HepG2 (cell line): ENCODE results near the gene PML. TPM values are rescaled to one million over a fixed set of nuclear protein-coding genes. Genes with fewer than 3 reads are reported as not detected.
A peak's percentile ranks its signal among the peaks of the same experiment; 100 is the strongest.

ENCODE experiments used
- ATRX ChIP-seq: sonication (generic); formaldehyde crosslinking; IDR thresholded peaks from 2 replicates; pipeline ENCODE4 v1.4.0; 2020; ENCODE audit warnings: missing genetic modification reagents, borderline replicate concordance
- FOXC1 ChIP-seq: sonication (generic); formaldehyde crosslinking; IDR thresholded peaks from 2 replicates; pipeline ENCODE4 v1.8.0; 2022; ENCODE audit warnings: mild to moderate bottlenecking, missing genetic modification reagents, borderline replicate concordance
- KIAA2018 ChIP-seq: sonication (generic); formaldehyde crosslinking; IDR thresholded peaks from 2 replicates; pipeline ENCODE4 v1.5.0; 2020; ENCODE audit warnings: mild to moderate bottlenecking, missing genetic modification reagents, borderline replicate concordance
- KLF15 ChIP-seq: sonication (generic); formaldehyde crosslinking; IDR thresholded peaks from 2 replicates; pipeline ENCODE4 v1.8.1; 2023; ENCODE audit warnings: borderline replicate concordance, mild to moderate bottlenecking, inconsistent platforms, missing genetic modification reagents, mixed read lengths
- MED1 ChIP-seq: sonication (generic); formaldehyde crosslinking; IDR thresholded peaks from 2 replicates; pipeline ENCODE4 v1.4.0; 2020; ENCODE audit warnings: missing genetic modification reagents
- PAX8 ChIP-seq: sonication (generic); formaldehyde crosslinking; IDR thresholded peaks from 2 replicates; pipeline ENCODE4 v1.8.0; 2022; ENCODE audit warnings: mild to moderate bottlenecking, missing genetic modification reagents, borderline replicate concordance
- SIX1 ChIP-seq: sonication (generic); formaldehyde crosslinking; IDR thresholded peaks from 2 replicates; pipeline ENCODE4 v1.4.0; 2020; ENCODE audit warnings: missing genetic modification reagents, borderline replicate concordance
- TFDP1 ChIP-seq: IDR thresholded peaks from 2 replicates; pipeline ENCODE4 v1.6.1; 2016; ENCODE audit warnings: missing compliant biosample characterization, missing genetic modification reagents, borderline replicate concordance
- THRA ChIP-seq: sonication (generic); formaldehyde crosslinking; IDR thresholded peaks from 2 replicates; pipeline ENCODE4 v1.4.0; 2020; ENCODE audit warnings: missing genetic modification reagents, borderline replicate concordance
- YY1 ChIP-seq: IDR thresholded peaks from 2 replicates; pipeline ENCODE4 v1.6.1; 2011; ENCODE audit warnings: low read length, low read depth, moderate library complexity, mild to moderate bottlenecking; ENCODE audit not compliant: insufficient read depth, insufficient replicate concordance
- ZFP62 ChIP-seq: sonication (generic); formaldehyde crosslinking; IDR thresholded peaks from 2 replicates; pipeline ENCODE4 v1.4.0; 2020; ENCODE audit warnings: missing genetic modification reagents
- ZNF292 ChIP-seq: sonication (generic); formaldehyde crosslinking; IDR thresholded peaks from 2 replicates; pipeline ENCODE4 v1.8.1; 2022; ENCODE audit warnings: mild to moderate bottlenecking, low read depth, missing genetic modification reagents, borderline replicate concordance
- ZNF569 ChIP-seq: sonication (generic); formaldehyde crosslinking; IDR thresholded peaks from 2 replicates; pipeline ENCODE4 v1.5.0; 2020; ENCODE audit warnings: mild to moderate bottlenecking, missing genetic modification reagents, moderate library complexity, borderline replicate concordance
- polyA plus RNA-seq, 8 experiments: library from polyadenylated mRNA; depleted of rRNA in 3 of 8; stranded (reverse) in 7 of 8; unstranded in 1 of 8; fragments of >200 nt; fragmentation: Illumina TruSeq in 4 of 8; extraction: Trizol in 4 of 8; gene quantifications; 2 replicates each; pipeline versions ENCODE4 v1.2.1 to v1.2.3, GENCODE V29; 2011 to 2016; ENCODE audit warnings: low read depth in 4 of 8, missing spikeins in 1 of 8, mixed read lengths in 1 of 8; ENCODE audit not compliant: insufficient read depth in 1 of 8
- total RNA-seq, 5 experiments: library from RNA; depleted of rRNA; stranded (reverse); fragments of >200 nt; fragmentation: Illumina TruSeq; extraction: Trizol; gene quantifications; 2 replicates each; pipeline ENCODE4 v1.2.3, GENCODE V29; 2016; ENCODE audit warnings: low read depth in 1 of 5
- TF ChIP-seq, protein P1 (sequence below): sonication (generic); formaldehyde crosslinking; IDR thresholded peaks from 2 replicates; pipeline ENCODE4 v1.5.0; 2020; ENCODE audit warnings: mild to moderate bottlenecking, missing genetic modification reagents, borderline replicate concordance

PML gene
- total and polyA plus RNA-seq, 2 of the 13 experiments (the other 11 are each of a cell fraction or from before 2014, with no cell fraction given) = 2.9 to 3.9 TPM

- TF ChIP-seq TFDP1 (peak; percentile 88; the same call in 1 of the 2 replicates), KIAA2018 (CRISPR knock-in tag) (no peak), ZNF569 (CRISPR knock-in tag) (no peak), YY1 (peak; percentile 83), ATRX (no peak), SIX1 (CRISPR knock-in tag) (no peak), ZNF292 (no peak), ZFP62 (CRISPR knock-in tag) (no peak), PAX8 (CRISPR knock-in tag) (no peak), KLF15 (CRISPR knock-in tag) (no peak), FOXC1 (CRISPR knock-in tag) (no peak; the same call in 1 of the 2 replicates), THRA (0 out of 2 replicates have a peak, but pooled peaks have one; percentile 30), MED1 (CRISPR knock-in tag) (peak; percentile 51; the same call in 1 of the 2 replicates)
- TF ChIP-seq, protein P1, sequence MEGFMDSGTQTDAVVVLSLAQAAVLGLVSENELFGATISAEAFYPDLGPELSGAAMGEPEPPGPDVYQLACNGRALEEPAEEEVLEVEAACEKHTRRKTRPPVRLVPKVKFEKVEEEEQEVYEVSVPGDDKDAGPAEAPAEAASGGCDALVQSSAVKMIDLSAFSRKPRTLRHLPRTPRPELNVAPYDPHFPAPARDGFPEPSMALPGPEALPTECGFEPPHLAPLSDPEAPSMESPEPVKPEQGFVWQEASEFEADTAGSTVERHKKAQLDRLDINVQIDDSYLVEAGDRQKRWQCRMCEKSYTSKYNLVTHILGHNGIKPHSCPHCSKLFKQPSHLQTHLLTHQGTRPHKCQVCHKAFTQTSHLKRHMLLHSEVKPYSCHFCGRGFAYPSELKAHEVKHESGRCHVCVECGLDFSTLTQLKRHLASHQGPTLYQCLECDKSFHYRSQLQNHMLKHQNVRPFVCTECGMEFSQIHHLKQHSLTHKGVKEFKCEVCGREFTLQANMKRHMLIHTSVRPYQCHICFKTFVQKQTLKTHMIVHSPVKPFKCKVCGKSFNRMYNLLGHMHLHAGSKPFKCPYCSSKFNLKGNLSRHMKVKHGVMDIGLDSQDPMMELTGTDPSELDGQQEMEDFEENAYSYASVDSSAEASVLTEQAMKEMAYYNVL (CRISPR knock-in tag) = no peak
Observed at GRCh38 chr15:73991726-73992593, 2.6 kb upstream of the PML start, which contains the start of gene STOML1 (continued).
